ENCODE measurements around the gene ZFAND3. TPM values are rescaled to one million over a fixed set of nuclear protein-coding genes. Genes with fewer than 3 reads are reported as not detected.

ZFAND3 gene
- total RNA-seq, 2 experiments from 2014 or later, result 8.3 to 33.8 TPM

- no TSS peak for BruUV-seq (replicated peaks)
- H2AFZ ChIP-seq (ENCODE audit: low read length), result no peak overlapping the region
Observed at GRCh38 chr6:37993596-37993995, 174.1 kb downstream of the ZFAND3 start.

GRCh38 chr6:37994223-37994622 is 174.7 kb downstream of the ZFAND3 start:
- DNase-seq (ENCODE audit: low spot score), result no peak
- Histone ChIP-seq H3K4me1 (ENCODE audit: insufficient read depth, low read length, poor library complexity, severe bottlenecking) (no peaks in the 10 kb centered on the region), H2AFZ (ENCODE audit: low read length) (no peak overlapping the region), H3K4me3 (ENCODE audit: low read depth, low read length, poor library complexity, severe bottlenecking) (no peak overlapping the region), H3K4me2 (ENCODE audit: low read length) (no peak overlapping the region), H3K27ac (ENCODE audit: low read depth, low read length, poor library complexity, severe bottlenecking) (no peak overlapping the region), H3K36me3 (ENCODE audit: insufficient read depth, low read length) (no peaks in the 10 kb centered on the region), H3K9me2 (ENCODE audit: insufficient read depth, low read length) (no peaks in the 10 kb centered on the region), H3K9me3 (ENCODE audit: low read length) (no peaks in the 10 kb centered on the region), H3K79me2 (ENCODE audit: insufficient read depth, low read depth, low read length) (no peaks in the 10 kb centered on the region), H4K20me1 (ENCODE audit: insufficient read depth, low read length) (peaks cover 25% of the 10 kb centered on the region)
- POLR2A ChIA-PET, result no interaction called here
- TF ChIP-seq, protein P1, sequence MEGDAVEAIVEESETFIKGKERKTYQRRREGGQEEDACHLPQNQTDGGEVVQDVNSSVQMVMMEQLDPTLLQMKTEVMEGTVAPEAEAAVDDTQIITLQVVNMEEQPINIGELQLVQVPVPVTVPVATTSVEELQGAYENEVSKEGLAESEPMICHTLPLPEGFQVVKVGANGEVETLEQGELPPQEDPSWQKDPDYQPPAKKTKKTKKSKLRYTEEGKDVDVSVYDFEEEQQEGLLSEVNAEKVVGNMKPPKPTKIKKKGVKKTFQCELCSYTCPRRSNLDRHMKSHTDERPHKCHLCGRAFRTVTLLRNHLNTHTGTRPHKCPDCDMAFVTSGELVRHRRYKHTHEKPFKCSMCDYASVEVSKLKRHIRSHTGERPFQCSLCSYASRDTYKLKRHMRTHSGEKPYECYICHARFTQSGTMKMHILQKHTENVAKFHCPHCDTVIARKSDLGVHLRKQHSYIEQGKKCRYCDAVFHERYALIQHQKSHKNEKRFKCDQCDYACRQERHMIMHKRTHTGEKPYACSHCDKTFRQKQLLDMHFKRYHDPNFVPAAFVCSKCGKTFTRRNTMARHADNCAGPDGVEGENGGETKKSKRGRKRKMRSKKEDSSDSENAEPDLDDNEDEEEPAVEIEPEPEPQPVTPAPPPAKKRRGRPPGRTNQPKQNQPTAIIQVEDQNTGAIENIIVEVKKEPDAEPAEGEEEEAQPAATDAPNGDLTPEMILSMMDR (conservative IDR thresholded peaks at IDR 0.05; ENCODE audit: low read length), result no peak
- TF ChIP-seq EZH2phosphoT487 (IDR thresholded peaks at IDR 0.05; ENCODE audit: borderline replicate concordance, low read depth, low read length), result no peak
- BruUV-seq (replicated peaks), result no TSS peak
- CTCF ChIA-PET (ENCODE audit: unreplicated experiment), result no interaction called here
- intact Hi-C loops (cut with micrococcal nuclease; ENCODE audit: unreplicated experiment), result no loop called here

More at GRCh38 chr6:37993596-37993995, 174.1 kb downstream of the ZFAND3 start:
- no peak overlapping the region for H3K4me2 ChIP-seq (ENCODE audit: low read length)
- intact Hi-C loops (cut with micrococcal nuclease; ENCODE audit: unreplicated experiment), result no loop called here
- TF ChIP-seq EZH2phosphoT487 (IDR thresholded peaks at IDR 0.05; ENCODE audit: borderline replicate concordance, low read depth, low read length), result no peak
- TF ChIP-seq, protein P1 (conservative IDR thresholded peaks at IDR 0.05; ENCODE audit: low read length), result no peak
- H3K79me2 ChIP-seq (ENCODE audit: insufficient read depth, low read depth, low read length), result no peaks in the 10 kb centered on the region
- H3K4me1 ChIP-seq (ENCODE audit: insufficient read depth, low read length, poor library complexity, severe bottlenecking), result no peaks in the 10 kb centered on the region
- ChIA-PET POLR2A (interaction anchor here (0.7 kb wide), 1 partner anchor 13 kb away, joined by 3 read pairs; no protein-coding TSS in a partner anchor), CTCF (ENCODE audit: unreplicated experiment) (no interaction called here)
- H3K36me3 ChIP-seq (ENCODE audit: insufficient read depth, low read length), result no peaks in the 10 kb centered on the region
- H3K27ac ChIP-seq (ENCODE audit: low read depth, low read length, poor library complexity, severe bottlenecking), result no peak overlapping the region
- no peaks in the 10 kb centered on the region for H3K9me2 ChIP-seq (ENCODE audit: insufficient read depth, low read length)
- DNase-seq (ENCODE audit: low spot score), result no peak
- H3K4me3 ChIP-seq (ENCODE audit: low read depth, low read length, poor library complexity, severe bottlenecking), result no peak overlapping the region
- H4K20me1 ChIP-seq (ENCODE audit: insufficient read depth, low read length), result peaks cover 25% of the 10 kb centered on the region
- H3K9me3 ChIP-seq (ENCODE audit: low read length), result no peaks in the 10 kb centered on the region

GRCh38 chr6:37998366-37998765 is 178.8 kb downstream of the ZFAND3 start:
- Histone ChIP-seq H4K20me1 (ENCODE audit: insufficient read depth, low read length) (peaks cover 11% of the 10 kb centered on the region; the same call in 1 of the 2 replicates), H3K4me2 (ENCODE audit: low read length) (no peak overlapping the region), H3K9me2 (ENCODE audit: insufficient read depth, low read length) (no peaks in the 10 kb centered on the region), H3K4me1 (ENCODE audit: insufficient read depth, low read length, poor library complexity, severe bottlenecking) (no peaks in the 10 kb centered on the region), H3K9me3 (ENCODE audit: low read length) (no peaks in the 10 kb centered on the region), H3K27ac (ENCODE audit: low read depth, low read length, poor library complexity, severe bottlenecking) (no peak overlapping the region), H3K79me2 (ENCODE audit: insufficient read depth, low read depth, low read length) (no peaks in the 10 kb centered on the region), H3K36me3 (ENCODE audit: insufficient read depth, low read length) (no peaks in the 10 kb centered on the region), H2AFZ (ENCODE audit: low read length) (no peak overlapping the region), H3K4me3 (ENCODE audit: low read depth, low read length, poor library complexity, severe bottlenecking) (no peak overlapping the region)
- intact Hi-C loops (cut with micrococcal nuclease; ENCODE audit: unreplicated experiment), result no loop called here
- DNase-seq (ENCODE audit: low spot score), result no peak
- ChIA-PET POLR2A (interaction anchor here (1.1 kb wide), 1 partner anchor 29 kb away, joined by 3 read pairs; no protein-coding TSS in a partner anchor), CTCF (ENCODE audit: unreplicated experiment) (no interaction called here)
- TF ChIP-seq, protein P1 (conservative IDR thresholded peaks at IDR 0.05; ENCODE audit: low read length), result no peak
- TF ChIP-seq EZH2phosphoT487 (IDR thresholded peaks at IDR 0.05; ENCODE audit: borderline replicate concordance, low read depth, low read length), result no peak
- no TSS peak for BruUV-seq (replicated peaks)

Data from OCI-LY7 (cell line).